Activated naive CD4-positive, alpha-beta T cell treated with anti-CD3 and anti-CD28 coated beads, Interleukin-2, amount 50 U/mL, for 16 hours (primary cell): Measurements from ENCODE around the gene FAM3B.
"Not testable (repeated sequence)": the region's sequence is repeated elsewhere in the genome, so short reads cannot be mapped to it uniquely, and the experiment has no call there.

Experiments used
- DNase-seq: peaks from one replicate; pipeline ENCODE4 v3.0.0-alpha.2; 2020

FAM3B gene, protein sequence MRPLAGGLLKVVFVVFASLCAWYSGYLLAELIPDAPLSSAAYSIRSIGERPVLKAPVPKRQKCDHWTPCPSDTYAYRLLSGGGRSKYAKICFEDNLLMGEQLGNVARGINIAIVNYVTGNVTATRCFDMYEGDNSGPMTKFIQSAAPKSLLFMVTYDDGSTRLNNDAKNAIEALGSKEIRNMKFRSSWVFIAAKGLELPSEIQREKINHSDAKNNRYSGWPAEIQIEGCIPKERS

DNA sequence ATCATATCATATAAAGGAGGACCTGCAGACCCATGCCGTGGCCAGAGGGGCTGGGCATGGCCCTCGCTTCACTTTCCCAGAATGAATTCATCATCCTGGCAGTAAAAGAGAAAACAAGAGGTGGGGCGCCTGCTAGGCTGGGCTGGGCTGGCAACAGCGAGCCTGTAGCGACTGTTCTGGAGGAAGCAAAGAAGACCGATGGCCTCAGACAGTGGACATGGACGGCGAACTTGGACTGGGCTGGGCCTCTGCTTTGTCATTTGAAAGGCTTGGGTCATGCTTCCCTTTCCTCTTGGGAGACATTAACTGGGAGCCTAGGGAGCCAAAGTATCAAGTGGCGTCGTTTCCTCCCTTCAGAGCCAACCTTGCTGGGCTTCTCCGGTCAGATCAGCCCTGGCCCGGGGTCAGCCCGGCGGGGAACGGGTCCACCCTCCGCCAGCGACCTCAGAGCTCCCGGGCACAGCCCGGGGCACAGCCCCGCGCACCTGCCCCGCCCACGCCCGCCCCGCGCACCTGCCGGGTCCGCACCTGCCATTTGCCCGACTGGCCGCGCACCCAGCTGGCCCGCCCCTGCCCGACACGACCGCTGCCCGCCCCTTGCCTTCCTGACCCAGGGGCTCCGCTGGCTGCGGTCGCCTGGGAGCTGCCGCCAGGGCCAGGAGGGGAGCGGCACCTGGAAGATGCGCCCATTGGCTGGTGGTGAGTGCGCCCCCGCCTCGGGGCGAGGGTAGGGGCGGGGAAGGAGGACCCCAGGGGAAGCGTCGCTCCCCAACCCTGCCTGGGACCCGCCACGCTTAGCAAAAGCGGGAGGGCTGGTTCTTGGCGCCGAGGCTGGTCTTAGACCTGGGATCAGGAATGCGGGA, at the start of gene FAM3B:
FAM3B (plus strand) TSS at position 602 of the 863 bp plus-strand sequence; CDS start at position 681, 79 bp downstream.
- DNase-seq = no peak

DNA sequence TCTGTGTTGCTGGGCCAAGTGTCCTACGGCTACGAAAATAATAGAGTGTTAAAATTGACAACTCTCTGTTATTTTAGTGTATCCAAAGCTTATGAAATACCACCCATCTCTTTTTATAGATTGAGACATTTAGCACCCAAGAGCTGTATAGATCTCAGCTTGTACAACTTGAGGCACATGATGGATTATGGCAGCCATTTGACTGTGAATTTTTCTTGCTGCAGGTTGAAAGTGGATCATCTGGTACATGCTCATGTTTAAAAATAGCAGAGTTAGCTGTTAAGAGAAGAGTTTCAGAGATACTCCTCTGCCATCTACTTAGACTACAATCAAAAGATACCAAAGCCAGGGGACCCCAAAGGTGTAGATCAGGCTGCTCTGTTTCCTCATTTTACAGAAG, 49.3 kb upstream of the FAM3B start:
- no peak for DNase-seq

DNA sequence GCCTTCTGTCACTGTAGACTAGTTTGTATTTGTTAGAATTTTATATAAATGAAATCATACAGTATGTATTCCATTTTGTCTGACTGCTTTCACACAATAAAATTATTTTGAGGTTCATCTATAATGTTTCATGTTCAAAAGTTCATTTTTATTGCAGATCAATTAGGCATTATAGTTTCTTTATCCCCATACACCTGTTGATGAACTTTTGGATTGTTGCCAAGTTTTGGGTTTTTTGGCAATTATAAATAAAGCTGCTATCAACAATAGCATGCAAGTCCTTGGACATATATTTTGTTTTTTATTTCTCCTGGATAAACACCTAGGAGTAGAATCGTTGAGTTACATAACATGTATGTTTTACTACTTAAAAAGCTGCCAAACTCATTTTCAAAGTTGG, 47.1 kb upstream of the FAM3B start:
- no peak for DNase-seq

DNA sequence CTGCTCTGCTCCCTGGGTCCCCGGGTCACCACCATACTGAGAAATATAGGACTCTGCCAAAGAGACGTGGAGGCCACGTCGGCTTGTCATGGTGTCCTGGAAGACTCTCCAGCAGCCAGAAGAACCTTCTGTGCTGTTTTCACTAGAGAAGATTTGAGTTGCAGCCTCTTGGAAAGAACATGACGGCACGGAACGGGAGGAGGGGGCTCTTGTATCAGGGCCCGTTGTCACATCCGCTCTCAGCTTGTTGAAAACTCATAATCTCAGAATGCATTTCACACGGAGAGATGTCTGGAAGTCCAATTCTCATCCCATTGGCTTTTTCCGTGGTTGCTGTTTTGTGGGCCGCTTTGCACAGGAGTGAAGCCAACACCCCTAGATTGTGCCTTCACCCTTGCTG, 39.4 kb upstream of the FAM3B start:
- no peak for DNase-seq

DNA sequence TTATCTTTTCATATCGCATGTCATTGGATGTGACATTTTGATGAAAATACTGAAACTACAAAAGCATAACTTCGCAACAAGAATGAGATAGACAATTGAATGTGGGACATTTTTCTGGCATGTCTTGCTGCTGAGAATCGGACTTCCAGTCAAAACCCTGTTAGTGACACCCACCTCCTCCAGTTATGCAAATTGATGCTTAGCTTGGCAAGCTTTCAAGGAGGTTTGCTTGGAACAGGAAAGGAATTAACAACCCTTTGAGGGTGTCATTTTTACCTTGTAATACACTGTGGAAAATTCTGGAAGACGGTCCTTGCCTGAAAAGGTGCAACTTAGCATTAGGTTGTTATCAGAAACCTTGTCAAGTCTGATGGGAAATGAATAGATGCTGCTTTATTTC, 38.8 kb upstream of the FAM3B start:
- no peak for DNase-seq

DNA sequence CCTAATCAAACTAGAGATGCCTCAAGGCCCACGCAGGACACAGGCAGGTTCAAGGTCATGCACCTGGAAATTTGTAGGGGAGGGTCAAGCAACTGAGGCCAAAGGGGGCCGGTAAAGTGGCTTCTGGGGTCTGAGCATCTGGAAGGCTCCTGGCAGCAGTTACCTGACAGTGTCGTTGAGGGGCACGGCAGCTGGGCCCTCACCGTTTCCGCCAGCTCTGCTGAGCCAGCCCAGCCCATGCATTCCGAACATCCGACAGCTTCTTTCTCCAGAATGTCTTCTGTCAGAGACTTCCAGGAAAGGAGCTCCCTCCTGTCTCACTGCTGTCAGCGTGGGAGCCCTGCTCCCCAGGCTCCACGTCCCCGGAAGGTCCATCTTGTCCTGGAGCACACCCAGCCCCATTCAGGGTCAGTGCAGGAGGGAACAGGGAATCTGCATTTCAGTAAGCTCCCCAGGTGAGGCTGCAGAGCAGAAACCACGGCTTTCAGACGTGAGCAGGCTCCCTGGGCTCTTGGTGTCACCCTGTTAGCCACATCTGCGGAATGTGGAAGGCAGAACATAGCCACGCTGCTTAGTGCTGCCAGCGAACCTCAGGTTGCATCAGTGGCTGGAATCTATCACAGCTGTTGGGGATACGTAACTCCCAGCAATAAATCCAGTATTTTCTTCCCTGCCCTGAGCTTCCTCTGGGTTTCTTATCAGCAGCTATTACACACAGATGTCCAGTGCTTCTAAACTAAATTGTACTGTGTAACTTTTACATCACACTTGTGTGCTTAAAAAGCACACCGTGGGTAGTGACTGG, 36.3 kb upstream of the FAM3B start:
- no peak for DNase-seq

DNA sequence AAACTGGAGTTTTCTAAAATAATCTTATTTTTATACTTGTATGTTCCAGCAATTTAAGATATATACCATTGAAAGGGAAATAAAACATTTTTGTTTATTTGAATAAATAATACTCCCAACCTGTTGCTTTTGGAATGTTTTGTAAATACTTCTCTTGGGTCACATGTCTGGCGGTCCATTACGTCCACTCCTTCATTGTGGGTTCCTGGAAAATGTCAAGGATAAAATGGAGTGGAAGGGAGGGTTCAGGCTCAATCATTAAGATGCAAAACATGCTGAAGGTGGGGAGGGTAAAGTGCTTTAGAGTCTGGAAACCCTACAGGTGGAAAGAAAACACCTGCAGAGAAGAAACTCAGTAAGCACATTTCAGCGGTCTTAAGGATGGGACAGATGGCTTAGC, 34.2 kb upstream of the FAM3B start:
- no peak for DNase-seq

DNA sequence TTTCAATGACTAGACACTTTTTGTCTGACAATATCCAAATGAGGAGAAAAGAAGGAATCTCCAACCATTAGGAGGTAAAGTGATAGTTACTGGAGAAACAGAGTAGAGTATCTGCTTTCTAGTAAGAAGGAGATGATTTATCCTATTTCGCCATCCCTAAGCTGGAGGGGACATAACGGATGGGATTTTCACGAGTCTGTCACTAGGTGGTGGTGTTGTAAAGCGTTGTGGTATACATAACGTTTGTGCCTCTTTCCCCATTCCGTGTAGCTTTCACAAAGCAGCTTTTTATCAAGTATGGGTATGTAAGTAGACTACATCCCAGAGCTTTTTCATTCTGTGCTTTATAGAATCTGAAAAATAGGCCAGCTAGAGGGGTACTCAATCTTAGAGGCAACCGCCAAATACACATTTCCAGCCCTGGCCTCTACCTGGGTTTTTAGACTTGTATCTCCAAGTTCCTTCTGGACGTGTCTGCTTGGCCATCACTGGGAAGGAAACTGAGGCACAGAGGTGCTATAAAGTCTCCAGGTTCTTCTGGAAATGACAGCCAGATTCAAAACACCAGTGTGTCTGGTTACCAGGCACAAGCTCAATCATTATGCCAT, 33.3 kb upstream of the FAM3B start:
- DNase-seq = peak; percentile 27

DNA sequence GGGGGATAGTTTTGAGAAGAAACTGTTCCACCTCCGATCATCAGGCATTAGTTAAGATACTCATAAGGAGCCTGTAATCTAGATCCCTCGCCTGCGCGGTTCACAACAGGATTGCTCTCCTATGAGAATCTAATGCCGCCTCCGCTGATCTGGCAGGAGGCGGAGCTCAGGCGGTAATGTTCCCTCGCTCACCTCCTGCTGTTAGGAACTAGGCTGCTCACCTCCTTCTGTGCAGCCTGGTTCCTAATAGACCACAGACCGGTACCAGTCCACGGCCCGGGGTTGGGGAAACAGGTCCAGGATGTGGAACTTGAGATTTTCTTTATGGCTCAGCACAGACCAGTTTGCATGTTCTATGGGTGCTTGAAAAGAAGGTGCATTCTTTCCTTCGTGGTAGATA, 27.2 kb upstream of the FAM3B start:
- DNase-seq = no peak

DNA sequence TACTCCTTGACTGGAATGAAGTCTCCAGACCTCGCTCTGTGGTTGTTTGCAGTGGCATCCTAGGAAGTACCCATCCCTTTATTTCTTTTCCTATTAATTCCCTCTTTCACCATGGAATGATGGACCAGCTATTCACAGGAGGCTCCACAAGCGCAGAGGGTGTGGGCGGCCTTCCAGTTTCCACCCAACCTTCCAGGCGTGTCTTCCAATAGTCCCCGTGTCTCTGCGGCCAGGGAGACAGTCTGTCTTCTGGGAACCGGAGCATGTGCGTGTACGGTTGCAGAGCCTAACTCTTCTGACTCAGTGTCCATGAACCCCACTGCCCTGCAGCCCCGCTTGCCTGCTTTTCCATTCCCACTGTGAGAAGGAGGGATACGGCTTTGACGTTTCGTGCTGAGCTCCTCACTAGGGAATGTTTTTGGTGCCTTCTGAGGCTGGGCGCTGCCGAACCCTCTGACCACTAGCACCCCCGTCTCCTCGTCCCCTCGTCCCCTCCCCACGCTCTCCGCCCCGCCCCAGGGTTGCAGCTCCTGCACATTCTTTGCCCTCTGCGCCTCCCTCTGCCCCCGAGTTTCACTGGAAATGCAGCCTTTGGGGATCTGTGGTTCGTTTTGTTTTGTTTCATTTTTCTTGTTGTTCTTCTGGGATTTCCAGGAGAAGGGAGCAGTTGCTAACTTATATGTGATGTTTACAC, 26.3 kb upstream of the FAM3B start:
- DNase-seq = no peak

DNA sequence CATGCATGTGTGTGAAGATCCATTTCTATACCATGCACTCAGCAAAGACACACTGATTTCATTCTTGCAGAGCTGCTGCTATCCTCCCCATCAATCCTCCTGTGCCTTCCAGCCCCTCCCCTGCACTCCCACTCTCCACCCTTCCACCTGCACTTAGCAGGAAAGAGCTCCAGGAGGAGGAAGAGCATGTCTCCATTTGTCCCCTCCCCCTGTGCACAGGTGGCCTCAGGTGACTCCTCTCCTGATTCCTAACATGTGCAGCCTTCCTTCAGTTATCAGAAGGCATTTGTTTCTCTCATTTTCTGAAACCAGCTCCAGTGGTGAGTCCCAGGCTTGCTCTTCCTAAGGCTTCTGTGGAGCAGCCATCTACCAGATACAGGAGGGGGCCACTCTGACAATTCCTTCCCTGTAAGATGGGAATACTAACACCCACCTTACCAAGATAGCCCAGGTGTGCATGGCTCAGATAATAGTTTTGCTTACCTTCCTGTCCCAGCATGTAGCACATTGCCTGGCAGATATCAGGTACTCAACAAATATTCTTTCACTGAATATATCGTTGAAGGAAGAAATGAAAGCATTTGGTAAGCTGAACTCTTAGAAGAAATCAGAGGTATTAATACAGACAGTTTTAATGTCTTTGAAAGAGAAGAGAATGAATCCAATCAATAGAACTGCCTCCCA, 21.9 kb upstream of the FAM3B start:
- DNase-seq = no peak

DNA sequence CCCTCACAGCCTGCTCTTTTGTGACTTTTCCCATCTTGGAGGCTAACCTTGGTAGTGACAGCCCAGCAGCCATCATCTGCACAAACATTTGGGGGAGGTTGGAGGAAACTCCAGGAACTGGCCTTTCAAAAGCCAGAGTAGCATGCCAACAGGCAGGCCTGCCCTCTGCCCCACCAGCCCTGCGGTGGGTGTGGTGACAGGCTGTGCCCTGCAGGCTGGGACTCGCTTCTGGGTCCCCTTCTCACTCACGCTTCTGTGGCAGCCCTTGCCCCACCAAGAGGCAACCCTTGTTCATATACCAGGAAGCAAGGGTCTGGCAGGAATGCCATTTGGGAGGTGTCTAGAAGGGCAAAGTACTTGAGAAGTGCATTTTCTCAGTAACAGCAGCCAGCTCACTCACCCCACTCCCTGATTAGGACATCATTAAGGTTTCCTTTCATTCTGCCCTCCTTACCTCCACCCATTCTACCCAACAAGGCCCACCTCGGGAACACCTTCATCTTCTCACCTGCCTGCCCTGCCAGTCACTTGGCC, 20.8 kb upstream of the FAM3B start:
- no peak for DNase-seq

DNA sequence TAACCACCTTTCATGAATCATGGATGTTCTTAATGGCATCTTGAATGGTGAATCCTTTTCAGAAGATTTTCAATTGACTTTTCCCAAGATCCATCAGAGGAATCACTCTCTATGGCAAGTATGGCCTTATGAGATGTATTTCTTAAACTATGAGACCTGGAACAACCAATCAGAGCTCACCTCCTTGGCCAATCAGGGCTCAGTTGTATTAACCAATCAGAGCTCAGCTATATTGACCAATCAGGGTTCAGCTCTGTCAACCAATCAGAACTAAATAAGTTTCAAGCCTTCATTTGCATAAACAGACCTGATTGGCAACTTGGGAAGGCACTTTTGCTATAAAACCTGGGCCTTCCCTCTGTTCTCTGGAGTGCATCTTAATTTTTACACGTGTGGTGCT, 13.6 kb upstream of the FAM3B start:
- DNase-seq = no peak

DNA sequence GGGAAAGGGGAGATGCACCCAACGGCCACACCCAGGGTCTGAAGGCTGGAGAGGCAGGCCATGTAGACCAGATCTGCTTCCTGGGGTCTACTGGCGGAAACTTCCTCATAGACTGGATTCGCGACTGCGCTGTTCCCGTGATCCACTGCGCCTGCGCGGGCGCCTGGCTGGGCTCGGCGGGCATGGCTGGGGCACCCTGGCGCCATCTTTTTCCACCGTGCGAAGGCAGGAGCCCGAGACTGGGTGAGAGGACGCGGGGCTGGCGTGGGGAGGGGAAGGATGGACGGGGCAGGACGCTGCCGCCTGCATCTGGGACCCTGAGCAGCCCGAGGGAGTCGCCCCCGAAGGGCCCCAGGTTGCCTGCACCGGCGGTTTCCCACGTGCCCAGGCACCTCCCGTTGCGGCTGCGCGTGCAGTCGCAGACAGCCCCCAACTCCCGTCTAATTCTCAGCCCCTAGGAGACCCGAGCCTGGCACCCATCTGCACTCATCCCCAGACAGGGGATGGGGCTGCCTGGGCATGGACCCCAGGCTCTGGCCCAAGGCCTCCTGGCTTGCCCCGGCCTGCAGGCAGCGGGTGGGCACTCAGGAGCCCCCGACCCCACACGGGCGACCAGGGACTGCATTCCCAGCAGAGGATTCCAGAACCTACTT, 12.4 kb upstream of the FAM3B start:
- no peak for DNase-seq

DNA sequence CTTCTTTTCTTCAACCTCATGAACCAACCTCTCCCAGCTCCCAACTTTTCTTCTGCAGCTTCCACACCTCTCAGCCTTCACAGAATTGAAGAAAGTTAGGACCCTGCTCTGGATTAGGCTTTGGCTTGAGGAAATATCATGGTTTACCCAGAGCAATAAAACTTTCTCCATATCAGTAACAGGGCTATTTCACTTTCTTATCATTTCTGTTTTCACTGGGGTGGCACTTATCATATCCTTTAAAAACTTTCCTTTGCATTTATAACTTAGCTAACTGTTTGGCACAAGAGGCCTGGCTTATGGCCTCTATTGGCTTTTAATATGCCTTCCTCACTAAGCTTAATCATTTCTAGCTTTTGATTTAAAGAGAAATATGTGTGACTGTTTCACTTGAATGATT, 9.4 kb upstream of the FAM3B start:
- DNase-seq = no peak

DNA sequence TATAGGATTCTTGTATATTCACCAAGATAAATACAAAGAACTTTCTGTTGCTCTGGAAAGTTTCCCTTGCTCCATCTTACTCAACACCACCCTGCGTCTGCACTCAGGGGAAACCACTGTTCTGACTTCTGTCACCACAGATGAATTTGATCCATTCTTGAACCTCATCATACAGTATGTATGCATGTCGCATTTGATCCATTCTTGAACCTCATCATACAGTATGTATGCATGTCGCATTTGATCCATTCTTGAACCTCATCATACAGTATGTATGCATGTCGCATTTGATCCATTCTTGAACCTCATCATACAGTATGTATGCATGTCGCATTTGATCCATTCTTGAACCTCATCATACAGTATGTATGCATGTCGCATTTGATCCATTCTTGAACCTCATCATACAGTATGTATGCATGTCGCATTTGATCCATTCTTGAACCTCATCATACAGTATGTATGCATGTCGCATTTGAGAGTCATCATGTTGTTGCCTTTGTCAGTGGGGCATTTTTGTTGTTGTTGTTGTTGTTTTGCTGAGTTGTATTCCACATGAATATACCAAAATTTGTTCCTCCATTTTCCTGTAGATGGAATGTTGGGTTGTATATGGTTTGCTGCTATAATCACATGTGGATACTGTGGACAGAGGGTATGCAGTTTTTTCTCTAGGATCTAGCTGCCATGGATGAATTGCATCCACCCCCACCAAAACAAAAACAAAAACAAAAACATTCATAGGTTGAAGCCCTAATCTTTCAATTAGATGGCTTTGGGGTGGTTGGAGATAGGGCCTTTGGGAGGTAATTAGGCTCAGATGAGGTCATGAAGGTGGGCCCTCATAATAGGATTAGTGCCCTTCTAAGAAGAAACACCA, 3.1 kb upstream of the FAM3B start:
- DNase-seq = not testable (repeated sequence)

DNA sequence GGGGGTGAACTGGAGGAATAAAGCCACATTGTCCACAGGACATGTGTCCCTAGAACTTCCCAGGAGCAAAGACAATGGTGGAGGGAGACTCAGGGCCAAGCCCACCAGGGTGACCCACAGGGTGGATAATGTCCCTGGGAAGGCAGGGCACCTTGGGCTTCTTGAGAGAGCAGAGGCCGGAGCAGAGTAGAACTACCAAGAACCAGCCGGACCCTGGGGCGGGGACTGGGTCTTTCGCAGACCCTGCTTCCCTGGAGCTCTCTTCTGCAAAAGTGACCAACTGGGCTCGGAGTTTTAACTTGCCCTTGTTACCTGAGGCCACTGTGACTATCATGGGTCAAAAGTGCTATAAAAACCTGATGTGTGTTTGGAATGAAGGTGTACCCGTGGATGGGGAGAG, 875 bp upstream of the FAM3B start:
- no peak for DNase-seq

DNA sequence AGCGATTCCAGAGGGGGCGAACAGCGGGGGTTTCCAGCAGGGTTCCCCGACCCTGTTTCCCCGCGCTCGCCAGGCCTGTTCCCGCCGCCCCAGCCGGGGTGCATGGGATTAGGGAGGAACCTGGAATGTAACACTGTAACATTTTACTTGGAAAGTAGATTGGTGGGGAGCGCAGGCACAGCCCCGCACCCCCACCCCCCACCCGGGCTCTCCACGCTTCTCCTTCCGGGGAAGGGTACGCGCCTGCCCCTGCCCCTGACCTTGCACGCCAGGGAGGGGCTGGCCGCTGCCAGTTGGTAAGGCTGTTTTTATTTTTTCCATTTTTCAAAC, 427 bp downstream of the FAM3B start:
- DNase-seq = no peak

DNA sequence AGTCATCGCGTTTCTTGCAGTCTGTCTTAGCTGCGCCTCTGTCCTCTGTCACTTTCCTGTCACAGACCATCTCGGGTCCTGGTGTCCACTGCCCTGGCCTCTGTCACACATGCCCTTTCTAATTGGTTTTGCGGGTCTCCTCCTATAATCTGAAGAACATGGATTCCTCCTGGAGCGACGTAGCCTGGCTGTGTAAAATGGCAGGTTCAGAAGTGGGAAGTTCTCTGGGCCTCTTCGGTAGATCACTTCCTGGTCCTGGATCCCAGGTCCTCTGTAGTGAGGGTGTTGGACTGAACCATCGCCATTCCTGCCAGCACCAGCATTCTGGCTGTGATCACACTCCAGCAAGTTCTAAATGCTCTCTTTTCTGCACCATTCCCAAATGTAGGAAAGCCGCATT, 857 bp downstream of the FAM3B start:
- no peak for DNase-seq

DNA sequence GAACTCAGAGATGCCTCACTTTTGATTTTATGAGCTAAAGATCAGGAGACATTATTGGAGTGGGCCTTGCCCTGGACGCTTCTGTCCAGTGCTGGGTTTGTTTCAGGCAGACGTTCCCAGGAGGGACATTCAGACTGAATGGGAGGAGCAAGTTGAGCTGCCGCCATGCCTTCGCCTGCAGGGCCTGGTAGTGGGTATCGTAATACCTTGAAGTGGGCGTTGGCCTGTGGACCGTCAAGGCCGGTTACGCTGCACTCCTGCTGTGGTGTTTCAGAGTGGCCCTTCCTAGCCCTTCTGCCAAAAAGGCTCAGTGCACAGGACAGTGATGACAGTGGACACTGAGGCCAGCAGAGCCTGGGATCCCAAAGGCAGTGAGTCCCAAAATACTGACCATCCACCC, 1.6 kb downstream of the FAM3B start:
- DNase-seq = no peak
